ENCODE results near the gene GRIK3. TPM values are rescaled to one million over a fixed set of nuclear protein-coding genes. Genes with fewer than 3 reads are reported as not detected.

The GRIK3 gene
- total and polyA plus RNA-seq, 2 experiments from 2014 or later = under 0.01 TPM; not detected in 1

GRCh38 chr1:36872126-36872754, 162.1 kb downstream of the GRIK3 start:
- H3K4me1 ChIP-seq (ENCODE audit: insufficient read depth) = no peaks in the 10 kb centered on the region
- no peak overlapping the region for H3K4me2 ChIP-seq
- no peak overlapping the region for H2AFZ ChIP-seq
- H3K79me2 ChIP-seq = no peaks in the 10 kb centered on the region
- 93% methylated on average over 22 of the region's 22 CpGs for WGBS (ENCODE audit: low lambda C conversion rate, missing lambda C conversion rate)
- H3K36me3 ChIP-seq (replicated peaks; ENCODE audit: insufficient read depth, low read depth) = no peaks in the 10 kb centered on the region
- H3K4me3 ChIP-seq = no peak overlapping the region
- no peaks in the 10 kb centered on the region for H3K9me3 ChIP-seq (ENCODE audit: low read depth)
- no peak overlapping the region for H3K27ac ChIP-seq
- TF ChIP-seq EZH2 (IDR thresholded peaks at IDR 0.05; ENCODE audit: borderline replicate concordance) (no peak), EZH2phosphoT487 (IDR thresholded peaks at IDR 0.05; ENCODE audit: low read depth, severe bottlenecking, unreplicated experiment) (no peak)
- TF ChIP-seq, protein P1, sequence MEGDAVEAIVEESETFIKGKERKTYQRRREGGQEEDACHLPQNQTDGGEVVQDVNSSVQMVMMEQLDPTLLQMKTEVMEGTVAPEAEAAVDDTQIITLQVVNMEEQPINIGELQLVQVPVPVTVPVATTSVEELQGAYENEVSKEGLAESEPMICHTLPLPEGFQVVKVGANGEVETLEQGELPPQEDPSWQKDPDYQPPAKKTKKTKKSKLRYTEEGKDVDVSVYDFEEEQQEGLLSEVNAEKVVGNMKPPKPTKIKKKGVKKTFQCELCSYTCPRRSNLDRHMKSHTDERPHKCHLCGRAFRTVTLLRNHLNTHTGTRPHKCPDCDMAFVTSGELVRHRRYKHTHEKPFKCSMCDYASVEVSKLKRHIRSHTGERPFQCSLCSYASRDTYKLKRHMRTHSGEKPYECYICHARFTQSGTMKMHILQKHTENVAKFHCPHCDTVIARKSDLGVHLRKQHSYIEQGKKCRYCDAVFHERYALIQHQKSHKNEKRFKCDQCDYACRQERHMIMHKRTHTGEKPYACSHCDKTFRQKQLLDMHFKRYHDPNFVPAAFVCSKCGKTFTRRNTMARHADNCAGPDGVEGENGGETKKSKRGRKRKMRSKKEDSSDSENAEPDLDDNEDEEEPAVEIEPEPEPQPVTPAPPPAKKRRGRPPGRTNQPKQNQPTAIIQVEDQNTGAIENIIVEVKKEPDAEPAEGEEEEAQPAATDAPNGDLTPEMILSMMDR (IDR thresholded peaks at IDR 0.05; ENCODE audit: poor library complexity) = no peak
- no peaks in the 10 kb centered on the region for H3K9me2 ChIP-seq (replicated peaks; ENCODE audit: insufficient read depth)
- no peaks in the 10 kb centered on the region for H3K27me3 ChIP-seq
- DNase-seq (ENCODE audit: low spot score) = no peak
- H4K20me1 ChIP-seq (ENCODE audit: insufficient read depth, poor library complexity, severe bottlenecking) = no peaks in the 10 kb centered on the region

- H3K9me3 ChIP-seq (ENCODE audit: low read depth) = no peaks in the 10 kb centered on the region
- H4K20me1 ChIP-seq (ENCODE audit: insufficient read depth, poor library complexity, severe bottlenecking) = no peaks in the 10 kb centered on the region
- TF ChIP-seq, protein P1 (IDR thresholded peaks at IDR 0.05; ENCODE audit: poor library complexity) = no peak
- TF ChIP-seq EZH2phosphoT487 (IDR thresholded peaks at IDR 0.05; ENCODE audit: low read depth, severe bottlenecking, unreplicated experiment) (no peak), EZH2 (IDR thresholded peaks at IDR 0.05; ENCODE audit: borderline replicate concordance) (no peak)
- no peaks in the 10 kb centered on the region for H3K36me3 ChIP-seq (replicated peaks; ENCODE audit: insufficient read depth, low read depth)
- no peak overlapping the region for H3K4me2 ChIP-seq
- no peaks in the 10 kb centered on the region for H3K4me1 ChIP-seq (ENCODE audit: insufficient read depth)
- 73% methylated on average over 21 of the region's 21 CpGs for whole genome bisulfite sequencing (ENCODE audit: low lambda C conversion rate, missing lambda C conversion rate)
- H3K9me2 ChIP-seq (replicated peaks; ENCODE audit: insufficient read depth) = no peaks in the 10 kb centered on the region
- H3K27me3 ChIP-seq = no peaks in the 10 kb centered on the region
- H3K79me2 ChIP-seq = no peaks in the 10 kb centered on the region
- H2AFZ ChIP-seq = no peak overlapping the region
- no peak for DNase-seq (ENCODE audit: low spot score)
- H3K4me3 ChIP-seq = no peak overlapping the region
- H3K27ac ChIP-seq = no peak overlapping the region
Measured at GRCh38 chr1:36871146-36871971, 163.0 kb downstream of the GRIK3 start.

DNA sequence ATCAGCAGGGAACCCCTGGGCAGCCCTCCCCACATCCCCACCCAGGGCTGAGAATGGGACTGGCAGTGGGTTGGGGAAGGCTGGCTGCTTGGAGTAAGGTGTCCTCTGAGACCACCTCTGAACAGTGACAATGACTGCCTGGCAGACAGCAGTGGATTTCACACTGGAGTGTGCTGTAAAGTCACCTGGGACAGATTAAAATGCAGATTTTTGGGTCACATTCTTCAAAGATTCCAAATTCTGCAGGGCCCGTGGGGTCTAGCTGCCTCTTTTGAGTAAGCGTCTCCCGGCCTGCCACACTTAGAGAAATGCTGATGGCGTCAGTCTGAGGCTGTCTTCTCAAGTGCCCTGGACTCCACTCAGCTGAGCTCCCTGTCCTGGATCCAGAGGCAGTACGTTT, 164.5 kb downstream of the GRIK3 start:
- Histone ChIP-seq H3K4me3 (no peak overlapping the region), H3K9me2 (replicated peaks; ENCODE audit: insufficient read depth) (no peaks in the 10 kb centered on the region), H3K27ac (no peak overlapping the region), H2AFZ (no peak overlapping the region), H3K4me2 (no peak overlapping the region), H4K20me1 (ENCODE audit: insufficient read depth, poor library complexity, severe bottlenecking) (no peaks in the 10 kb centered on the region), H3K79me2 (no peaks in the 10 kb centered on the region), H3K27me3 (no peaks in the 10 kb centered on the region), H3K4me1 (ENCODE audit: insufficient read depth) (no peaks in the 10 kb centered on the region), H3K9me3 (ENCODE audit: low read depth) (no peaks in the 10 kb centered on the region), H3K36me3 (replicated peaks; ENCODE audit: insufficient read depth, low read depth) (no peaks in the 10 kb centered on the region)
- 84% methylated on average over 5 of the region's 5 CpGs for WGBS (ENCODE audit: low lambda C conversion rate, missing lambda C conversion rate)
- TF ChIP-seq, protein P1 (IDR thresholded peaks at IDR 0.05; ENCODE audit: poor library complexity) = no peak
- TF ChIP-seq EZH2 (IDR thresholded peaks at IDR 0.05; ENCODE audit: borderline replicate concordance) = no peak
- no peak for TF ChIP-seq EZH2phosphoT487 (IDR thresholded peaks at IDR 0.05; ENCODE audit: low read depth, severe bottlenecking, unreplicated experiment)
- no peak for DNase-seq (ENCODE audit: low spot score)
